Kidney glomerular epithelial cell (primary cell): ENCODE measurements around the gene SESN3.
"Not testable (repeated sequence)": the region's sequence is repeated elsewhere in the genome, so short reads cannot be mapped to it uniquely, and the experiment has no call there.

Experiments
- DNase-seq: peaks from one replicate; lab custom pipeline; 2025; lab: John Stamatoyannopoulos, UW

The SESN3 gene

DNA sequence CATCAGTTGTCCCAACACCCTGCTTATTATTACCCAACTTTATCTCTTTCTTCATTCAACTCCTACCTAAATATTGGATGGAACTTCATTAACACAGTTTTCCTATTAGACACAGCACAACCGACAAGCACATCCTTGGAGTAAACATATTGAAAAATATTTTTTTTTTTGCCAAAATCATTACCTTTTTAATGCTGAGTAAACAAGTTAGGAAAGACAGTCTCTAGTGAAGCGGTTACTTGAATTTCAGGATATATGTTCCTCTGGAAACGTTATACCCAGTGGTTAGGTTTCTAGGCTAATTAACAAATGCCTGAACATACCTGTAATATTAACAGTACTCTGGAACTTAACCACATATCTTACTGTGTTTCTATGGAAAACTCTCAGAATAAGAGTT, 11.4 kb downstream of the SESN3 start:
- no peak for DNase-seq

DNA sequence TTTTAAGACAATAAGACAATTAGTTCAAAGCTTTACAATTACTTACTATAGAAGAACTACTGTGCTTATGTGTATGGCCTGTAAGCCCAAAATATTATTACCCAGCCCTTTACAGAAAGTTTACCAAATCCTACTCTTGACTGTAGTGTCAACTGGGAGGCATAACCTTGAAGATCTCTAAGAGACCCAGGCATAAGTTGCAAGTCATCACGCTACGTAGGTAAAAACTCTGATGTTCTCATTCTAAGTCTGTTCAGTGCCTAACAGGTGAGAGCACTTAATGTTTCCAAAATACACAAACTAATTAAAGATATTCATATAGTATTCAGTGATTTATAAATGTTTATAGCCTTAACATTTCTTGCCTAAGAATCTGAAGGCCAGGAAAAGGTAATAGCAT, 12.9 kb downstream of the SESN3 start:
- DNase-seq = no peak

DNA sequence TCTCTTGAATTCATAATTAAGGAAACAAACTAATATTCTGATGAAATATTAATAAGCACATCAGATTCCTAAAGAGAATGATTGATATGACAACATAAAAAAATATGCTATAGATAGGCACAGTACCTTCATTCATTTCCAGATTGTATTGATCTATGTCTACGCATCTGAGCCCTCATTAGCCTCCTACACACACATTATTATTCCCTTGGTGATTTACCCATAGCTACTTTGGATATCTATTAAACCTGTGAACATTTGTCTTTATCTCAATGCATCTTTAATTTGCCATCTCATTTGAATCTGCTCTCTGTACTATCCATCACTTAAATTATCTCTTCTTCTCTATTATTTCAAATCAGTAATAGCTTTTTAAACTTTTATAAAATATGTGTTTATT, 18.4 kb downstream of the SESN3 start:
- no peak for DNase-seq

DNA sequence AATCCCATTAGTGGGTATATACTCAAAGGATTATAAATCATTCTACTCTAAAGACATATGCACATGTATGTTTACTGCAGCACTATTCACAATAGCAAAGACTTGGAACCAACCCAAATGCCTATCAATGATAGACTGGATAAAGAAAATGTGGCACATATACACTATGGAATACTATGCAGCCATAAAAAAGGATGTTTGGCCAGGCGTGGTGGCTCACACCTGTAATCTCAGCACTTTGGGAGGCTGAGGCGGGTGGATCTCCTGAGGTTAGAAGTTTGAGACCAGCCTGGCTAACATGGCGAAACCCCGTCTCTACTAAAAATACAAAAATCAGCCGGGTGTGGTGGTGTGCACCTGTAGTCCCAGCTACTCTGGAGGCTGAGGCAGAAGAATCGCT, 21.5 kb downstream of the SESN3 start:
- not testable (repeated sequence) for DNase-seq

DNA sequence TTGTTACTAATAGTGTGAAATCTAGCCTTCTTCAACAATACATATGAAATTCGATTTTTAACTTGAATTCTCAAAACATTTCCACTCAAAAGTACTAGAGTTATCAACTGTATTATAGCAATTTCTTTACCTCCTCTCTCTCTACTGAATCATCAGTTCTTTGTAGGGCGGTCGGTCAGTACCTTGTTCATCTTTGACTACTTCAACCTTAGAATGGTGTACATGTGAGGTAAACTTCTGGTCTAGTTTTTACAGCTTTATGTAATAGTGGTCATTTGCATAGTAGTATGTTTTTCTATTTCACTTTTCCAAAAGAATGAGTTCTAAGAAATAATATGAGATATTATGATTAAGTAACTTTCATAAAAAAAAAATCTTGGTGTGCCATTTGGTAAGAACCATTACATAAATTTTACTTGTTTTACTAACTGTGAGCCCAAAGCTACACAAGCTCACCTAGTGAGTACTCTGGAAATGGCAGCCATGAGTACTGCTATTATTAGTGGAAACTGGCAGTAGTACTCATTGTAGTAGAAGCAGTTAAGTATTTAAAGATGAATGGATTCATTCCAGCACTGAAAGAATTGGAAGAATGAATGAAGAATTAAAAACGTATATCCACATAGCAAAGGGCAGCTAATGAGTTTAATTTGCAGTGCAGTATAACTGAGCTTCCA, 30.1 kb downstream of the SESN3 start:
- DNase-seq = no peak

DNA sequence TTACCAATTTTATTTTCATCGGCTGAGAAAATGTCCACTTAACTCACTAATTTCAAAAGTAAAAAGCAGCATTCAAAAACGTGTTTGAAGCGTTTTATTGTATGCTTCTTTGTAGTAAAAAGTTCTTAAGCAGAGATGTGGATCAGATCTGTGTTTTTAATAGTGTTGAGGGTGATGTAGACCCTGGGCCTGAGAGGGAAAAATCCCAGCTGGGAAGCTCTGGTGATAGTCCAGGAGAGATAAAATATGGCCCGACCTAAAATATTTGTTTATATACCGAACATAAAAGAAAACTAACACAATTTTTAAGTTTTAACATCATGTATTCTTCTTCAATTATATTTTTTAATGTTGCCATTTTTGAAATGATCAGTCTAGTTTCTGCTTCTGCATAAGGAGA, 35.2 kb downstream of the SESN3 start:
- no peak for DNase-seq

DNA sequence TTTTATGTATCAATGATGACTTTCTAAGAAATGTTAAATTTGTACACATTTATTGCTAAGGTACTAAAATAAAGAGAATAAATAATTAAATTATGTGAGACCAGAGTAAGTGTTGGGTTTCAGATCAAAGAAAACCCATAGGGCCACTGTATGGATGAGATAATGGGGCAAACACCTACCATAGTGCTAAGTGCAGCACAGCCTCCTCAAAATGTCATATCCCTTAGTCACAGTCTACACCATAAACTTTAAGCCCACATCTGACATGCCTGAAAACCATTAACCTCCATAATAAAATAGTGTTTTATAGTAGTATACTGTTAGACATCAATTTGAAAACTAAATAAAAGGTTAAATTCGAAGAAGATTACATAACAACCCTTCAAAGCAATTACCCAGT, 37.5 kb downstream of the SESN3 start:
- no peak for DNase-seq

DNA sequence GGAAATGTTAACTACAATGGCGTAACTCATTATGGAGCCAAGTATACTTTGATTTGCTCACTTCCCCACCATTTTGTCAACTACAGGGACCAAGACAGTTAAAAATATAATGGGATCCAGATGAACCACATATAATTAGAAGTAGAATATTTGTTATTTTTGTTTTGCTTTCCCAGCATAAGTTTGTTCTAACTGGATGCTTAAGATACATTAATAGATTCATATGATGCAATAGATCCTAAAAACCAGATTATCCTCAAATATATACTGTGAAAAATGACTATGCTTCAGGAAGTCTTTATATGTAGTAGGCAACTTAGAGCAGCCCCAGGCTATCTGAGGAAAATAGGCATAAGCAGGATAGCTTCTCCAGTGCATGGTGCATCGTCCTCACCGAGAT, 38.3 kb downstream of the SESN3 start:
- no peak for DNase-seq

DNA sequence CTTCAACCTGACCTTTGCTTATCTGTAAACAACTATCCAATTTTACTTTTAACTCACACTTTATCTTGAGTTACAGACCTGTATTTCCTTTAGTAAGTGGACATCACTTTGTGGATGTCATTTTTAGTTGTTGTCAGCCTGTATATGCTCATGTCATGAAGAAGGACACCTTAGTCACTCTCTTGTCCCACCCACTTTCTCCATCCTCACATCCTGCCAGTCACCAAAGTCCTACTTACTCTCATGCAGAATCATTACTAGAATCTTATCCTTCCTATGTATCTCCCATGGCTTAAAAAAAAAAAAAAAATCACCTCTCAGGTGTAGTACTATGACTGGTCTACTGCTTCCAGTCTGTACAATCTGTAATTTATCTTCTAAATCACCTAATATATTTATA, 43.3 kb downstream of the SESN3 start:
- no peak for DNase-seq

DNA sequence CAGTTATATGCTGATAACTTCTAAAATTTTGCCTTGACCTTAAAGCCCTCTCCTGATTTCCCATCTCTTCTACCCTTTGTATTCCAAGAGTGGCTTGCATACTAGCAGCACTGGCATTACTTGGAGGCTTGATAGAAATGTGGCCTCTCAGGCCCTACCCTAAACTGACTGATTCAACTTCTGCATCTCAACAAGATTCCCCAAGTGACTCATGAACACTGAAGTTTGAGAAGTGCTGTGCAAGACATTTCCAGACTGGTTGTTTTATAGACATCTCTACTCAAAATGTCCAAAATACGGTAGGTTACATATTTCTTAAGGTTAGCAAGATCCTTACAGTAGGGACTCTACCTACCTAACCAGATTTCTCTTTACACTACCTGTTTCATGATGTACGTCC, 48.6 kb downstream of the SESN3 start:
- no peak for DNase-seq

DNA sequence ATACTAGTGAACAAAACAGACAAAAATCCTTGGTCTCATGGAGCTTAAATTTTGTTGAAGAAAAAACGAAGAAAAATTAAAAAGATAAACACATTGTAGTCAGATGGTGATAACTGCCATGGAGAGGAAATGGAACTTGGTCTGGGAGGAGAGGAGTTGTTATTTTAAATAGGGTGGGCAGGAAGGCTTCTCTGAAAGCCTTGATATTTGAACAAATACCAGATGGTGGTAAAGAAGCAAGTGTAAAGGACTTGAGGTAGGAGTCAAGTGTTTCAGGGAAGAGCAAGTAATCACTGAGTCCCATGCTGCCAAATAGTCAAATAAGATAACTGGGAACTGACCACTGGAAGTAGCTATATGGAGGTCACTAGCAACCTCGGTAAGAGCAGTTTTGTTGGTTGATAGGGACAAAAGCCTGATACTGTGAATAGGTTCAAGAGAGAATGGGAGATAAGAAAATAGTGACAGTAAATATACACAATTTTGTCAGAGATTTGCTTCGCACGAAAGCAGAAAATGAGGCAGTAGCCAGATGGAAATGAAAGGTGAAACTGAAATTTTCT, 55.1 kb downstream of the SESN3 start:
- no peak for DNase-seq

DNA sequence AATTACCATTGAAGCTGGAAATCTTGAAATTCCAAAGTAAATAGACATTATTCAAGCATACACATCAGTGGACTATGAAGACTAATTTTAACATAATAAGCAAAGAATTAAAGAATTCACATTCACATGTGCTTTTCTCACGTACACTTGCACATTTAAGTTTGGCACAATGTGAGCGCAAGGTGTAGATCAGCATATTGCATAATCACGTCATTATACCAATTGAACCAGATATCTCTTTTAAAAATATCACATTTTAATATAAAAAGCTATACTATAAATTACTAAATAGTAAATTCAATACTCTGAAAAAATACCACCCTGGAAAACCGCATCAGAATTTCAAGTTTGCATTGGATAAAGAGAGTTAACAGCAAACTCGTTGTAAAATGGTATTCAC, 60.7 kb downstream of the SESN3 start:
- DNase-seq = no peak

DNA sequence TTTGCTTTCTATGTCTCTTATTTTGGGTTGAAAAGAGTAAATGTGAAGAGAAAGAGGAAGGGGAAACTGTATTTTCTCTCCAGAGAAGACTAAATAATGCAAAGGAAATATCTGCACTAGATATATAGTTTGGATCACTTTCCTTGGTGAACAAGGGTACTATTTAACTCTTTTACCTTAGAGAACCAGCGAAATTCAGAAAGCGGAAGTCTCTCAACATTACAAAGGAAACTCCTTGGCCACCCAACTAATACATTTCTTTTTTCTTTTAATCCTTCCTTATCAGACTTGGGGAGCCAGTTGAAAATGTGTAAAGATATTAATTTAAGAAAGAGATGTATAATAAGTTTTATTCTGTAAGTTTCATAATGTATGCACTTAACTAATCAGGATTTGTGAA, 64.2 kb downstream of the SESN3 start:
- no peak for DNase-seq

DNA sequence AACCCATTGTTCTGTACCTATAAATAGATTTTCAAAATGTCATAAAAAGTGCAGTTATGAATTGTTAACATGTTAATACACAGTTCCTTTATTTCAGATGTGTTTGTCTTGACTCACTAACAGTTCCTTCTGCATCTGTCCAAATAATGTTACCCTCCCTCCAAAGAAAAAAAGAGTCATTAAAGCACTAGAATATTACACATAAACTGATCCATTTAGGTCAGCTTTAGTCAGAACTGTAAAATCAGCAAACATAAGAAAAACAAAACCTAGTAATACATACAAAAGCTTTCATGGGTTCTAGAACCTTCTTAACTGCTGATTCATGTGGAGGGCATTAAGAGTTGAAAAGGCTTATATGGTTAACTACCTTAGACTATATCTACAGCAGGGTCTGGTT, 65.4 kb downstream of the SESN3 start:
- DNase-seq = no peak

DNA sequence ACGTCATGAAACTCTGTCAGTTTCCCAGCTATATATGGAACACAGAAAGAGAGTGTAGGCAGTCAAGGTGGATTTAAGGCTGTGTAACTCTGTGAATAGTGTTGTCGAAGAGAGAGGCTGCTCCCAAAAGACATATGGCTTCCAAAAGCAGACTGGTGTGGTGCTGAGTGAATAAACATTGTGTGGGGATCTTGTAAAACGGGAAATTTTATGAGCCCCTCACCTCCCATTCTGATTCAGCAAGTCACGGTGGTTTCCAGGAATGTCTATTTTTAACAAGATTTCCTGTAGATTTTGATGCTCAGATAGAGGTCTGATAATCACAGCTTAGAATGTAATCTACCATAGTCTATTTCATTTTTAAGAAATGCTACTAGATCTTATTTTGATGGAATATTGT, 67.9 kb downstream of the SESN3 start:
- no peak for DNase-seq

DNA sequence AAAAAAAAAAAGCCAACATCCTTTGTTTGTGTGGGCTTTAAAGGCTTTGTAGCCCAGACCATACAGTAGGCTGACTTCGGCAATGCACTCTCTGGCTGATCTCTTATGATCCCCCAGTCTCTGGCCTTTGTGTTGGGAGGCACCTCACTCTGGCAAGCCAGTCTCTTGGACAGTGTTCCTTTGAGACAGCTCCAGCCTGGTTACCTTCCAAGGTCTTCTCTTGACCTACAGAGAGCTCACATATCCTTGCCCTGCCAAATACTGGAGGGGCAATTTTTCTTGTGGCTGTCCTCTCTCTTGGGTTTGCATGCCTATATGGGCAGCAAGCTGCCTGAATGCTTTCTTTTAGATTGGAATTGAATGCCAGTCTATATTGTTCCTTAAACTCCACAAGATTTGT, 69.8 kb downstream of the SESN3 start:
- DNase-seq = no peak

DNA sequence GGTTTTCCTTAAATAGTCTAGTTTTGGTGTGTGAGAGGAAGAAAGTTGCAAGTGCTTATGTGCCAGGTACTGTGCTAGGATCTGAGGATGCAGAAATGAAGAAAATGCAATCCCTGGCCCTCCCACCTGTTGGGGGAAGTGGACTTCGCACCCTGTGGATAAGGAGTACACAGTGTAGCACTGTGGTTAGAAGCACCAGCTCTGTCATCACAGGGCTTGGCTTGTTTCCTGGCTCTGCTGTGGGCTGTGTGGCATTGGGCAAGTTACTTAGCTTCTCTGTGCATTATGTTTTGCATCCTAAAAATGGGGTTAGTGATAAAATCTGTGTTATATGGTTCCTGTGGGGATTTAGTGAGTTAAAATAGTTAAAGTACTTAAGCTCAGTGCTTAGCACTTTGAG, 73.2 kb downstream of the SESN3 start:
- no peak for DNase-seq

DNA sequence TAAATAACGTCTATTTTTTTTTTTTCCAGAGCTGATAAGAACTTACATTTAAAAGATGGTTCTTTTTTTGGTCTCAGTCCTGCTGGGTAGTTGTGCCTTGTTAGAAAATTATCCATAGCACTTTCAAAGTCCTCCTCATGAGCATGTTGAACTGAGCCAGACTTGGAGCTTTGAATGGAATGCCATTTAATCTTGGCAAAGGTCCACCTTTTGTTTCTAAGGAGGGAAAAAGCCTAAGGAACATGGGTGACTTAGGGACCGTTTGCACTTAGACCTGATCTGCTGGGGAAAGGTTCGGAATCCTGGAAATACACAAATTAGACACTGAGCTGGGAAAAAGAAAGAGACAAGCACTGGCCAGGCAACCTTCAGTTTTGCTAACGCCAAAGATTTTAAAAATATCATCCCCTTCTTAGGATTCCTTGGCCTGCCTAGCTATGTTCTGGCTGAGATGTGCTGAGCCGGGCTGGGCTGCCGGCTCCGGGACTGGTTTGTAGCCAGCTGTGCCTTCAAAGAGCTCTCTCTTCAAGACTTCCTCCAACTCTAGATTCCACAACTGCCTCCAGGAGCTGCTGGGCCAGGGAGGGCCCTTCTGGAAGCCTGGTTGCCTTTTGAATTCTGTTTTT, 74.0 kb downstream of the SESN3 start:
- DNase-seq = no peak

DNA sequence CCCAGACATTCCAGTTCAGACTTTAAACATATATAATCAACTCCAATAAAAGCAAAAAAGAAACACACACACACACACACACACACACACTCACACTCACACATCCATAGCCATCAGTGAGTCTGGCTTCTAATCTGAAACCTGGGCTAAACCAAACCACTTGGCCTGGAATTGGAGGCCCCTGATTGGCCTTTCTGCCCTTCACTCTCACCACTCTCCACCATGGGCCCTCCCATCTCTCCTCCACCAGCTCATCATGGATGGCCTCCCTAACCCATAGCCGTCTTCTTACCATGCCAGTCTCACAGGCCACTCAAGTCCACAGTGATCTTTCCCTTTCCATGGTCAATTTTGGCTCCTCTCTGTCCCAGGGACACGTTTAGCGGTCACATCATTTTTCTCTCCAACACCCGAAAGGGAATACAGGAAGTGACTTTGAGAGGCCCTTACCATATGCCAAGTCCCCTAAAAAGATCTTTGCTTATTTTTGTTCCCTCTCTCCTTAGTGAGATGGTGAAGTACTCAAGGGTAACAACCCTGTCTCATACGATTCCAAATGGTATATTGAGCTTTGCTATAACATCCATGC, 74.8 kb downstream of the SESN3 start:
- DNase-seq = no peak

DNA sequence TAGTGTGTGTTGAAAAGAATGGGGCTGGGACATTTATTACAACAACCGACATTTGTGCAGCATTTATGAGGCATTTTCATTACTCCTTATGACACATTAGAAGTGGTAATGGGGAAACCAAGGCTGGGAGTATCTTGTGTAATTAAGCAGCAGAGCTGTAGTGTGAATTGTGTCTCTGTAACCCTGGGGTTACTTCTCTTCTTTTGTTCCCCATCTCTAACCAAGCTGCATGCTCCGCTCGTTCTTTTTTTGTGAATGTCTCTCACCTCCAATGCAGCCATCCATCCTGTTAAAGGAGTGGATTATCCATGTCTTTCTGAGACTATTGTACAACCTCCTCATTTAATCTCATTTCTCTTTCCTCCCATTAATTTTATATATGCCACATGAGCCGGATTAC, 75.6 kb downstream of the SESN3 start:
- no peak for DNase-seq

DNA sequence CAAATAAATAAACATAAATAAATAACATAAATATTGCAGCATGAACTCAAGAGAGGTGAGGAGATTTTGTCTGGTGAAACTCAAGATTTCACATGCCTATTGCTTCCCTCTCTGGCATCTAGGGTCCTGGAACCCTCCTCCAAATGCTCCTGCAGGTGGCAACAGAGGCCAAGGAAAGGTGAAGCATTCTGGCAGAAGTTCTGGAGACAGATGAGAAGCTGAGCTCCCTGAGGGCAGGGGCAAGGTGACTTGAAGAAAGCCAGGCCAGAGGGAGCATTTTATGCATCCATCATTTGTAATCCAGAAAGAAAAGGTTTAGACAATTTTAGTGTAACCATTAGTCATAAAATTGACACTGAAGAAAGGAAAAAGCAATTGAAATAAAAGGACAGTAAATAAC, 76.5 kb downstream of the SESN3 start:
- DNase-seq = peak; percentile 15

DNA sequence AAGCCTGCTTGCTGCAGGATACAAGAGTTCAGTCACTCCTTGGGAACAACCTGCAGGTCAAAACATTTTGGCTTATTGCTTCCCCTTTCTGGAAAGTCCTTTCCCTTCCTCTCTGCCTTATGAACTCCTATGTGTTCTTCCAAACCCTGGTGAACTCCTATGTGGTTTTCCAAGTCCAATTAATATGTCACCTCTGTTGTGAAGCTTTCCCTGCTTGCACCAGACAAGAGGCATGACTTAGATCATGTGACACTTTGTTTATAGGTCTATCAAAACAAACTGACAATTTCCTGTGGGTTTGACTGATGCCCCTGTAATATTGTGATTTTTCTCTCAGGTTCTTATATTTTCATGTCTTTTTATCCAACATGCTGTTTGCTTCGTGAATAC, 77.2 kb downstream of the SESN3 start:
- DNase-seq = no peak
